Memory B cell (primary cell): ENCODE results near the gene RCOR1.

Source experiments
- ATAC-seq: fragments of 150-1000 bp; cut with Tn5 transposase; 2 replicates; pipeline ENCODE4 v1.10.0; 2021; ENCODE audit warnings: low read depth, mild to moderate bottlenecking, moderate library complexity
- DNase-seq, 2 donors: peaks; one replicate each; pipeline ENCODE4 v3.0.0; 2022; ENCODE audit warnings: low spot score in 2 of 2
- H3K27ac Mint-ChIP-seq: one replicate; pipeline ENCODE4 v1.8.0; 2022; ENCODE audit warnings: mild to moderate bottlenecking, moderate library complexity, mixed read lengths
- H3K27me3 Mint-ChIP-seq: one replicate; pipeline ENCODE4 v1.8.0; 2022; ENCODE audit warnings: mixed read lengths
- H3K36me3 Mint-ChIP-seq: one replicate; pipeline ENCODE4 v1.8.0; 2022; ENCODE audit warnings: mild to moderate bottlenecking, mixed read lengths
- H3K4me1 Mint-ChIP-seq: one replicate; pipeline ENCODE4 v1.8.0; 2022; ENCODE audit warnings: mixed read lengths
- H3K4me3 Mint-ChIP-seq: one replicate; pipeline ENCODE4 v1.8.0; 2022; ENCODE audit warnings: mild to moderate bottlenecking, moderate library complexity, mixed read lengths
- H3K9me3 Mint-ChIP-seq: one replicate; pipeline ENCODE4 v1.8.0; 2022; ENCODE audit warnings: mixed read lengths

The RCOR1 gene

GRCh38 chr14:102696856-102697495 lies 104.5 kb downstream of the RCOR1 start:
- no peaks in the 10 kb centered on the region for H3K27me3 Mint-ChIP-seq
- H3K36me3 Mint-ChIP-seq, result peaks cover 2% of the 10 kb centered on the region
- no peak overlapping the region for H3K27ac Mint-ChIP-seq
- ATAC-seq (no peak), DNase-seq (no peak)
- peaks cover 24% of the 10 kb centered on the region for H3K4me1 Mint-ChIP-seq
- H3K4me3 Mint-ChIP-seq, result no peak overlapping the region
- no peaks in the 10 kb centered on the region for H3K9me3 Mint-ChIP-seq

- Mint-ChIP-seq H3K27me3 (no peaks in the 10 kb centered on the region), H3K4me1 (peaks cover 24% of the 10 kb centered on the region), H3K27ac (no peak overlapping the region), H3K9me3 (no peaks in the 10 kb centered on the region), H3K4me3 (no peak overlapping the region), H3K36me3 (peaks cover 2% of the 10 kb centered on the region)
- DNase-seq (no peak), ATAC-seq (no peak)
Measured at GRCh38 chr14:102697501-102697900, 105.1 kb downstream of the RCOR1 start.

GRCh38 chr14:102699416-102700110 lies 107.1 kb downstream of the RCOR1 start:
- ATAC-seq (no peak), DNase-seq (no peak)
- Mint-ChIP-seq H3K4me1 (peaks cover 18% of the 10 kb centered on the region), H3K27me3 (no peaks in the 10 kb centered on the region), H3K4me3 (no peak overlapping the region), H3K36me3 (peaks cover 8% of the 10 kb centered on the region), H3K27ac (no peak overlapping the region), H3K9me3 (peaks cover 3% of the 10 kb centered on the region)

DNA sequence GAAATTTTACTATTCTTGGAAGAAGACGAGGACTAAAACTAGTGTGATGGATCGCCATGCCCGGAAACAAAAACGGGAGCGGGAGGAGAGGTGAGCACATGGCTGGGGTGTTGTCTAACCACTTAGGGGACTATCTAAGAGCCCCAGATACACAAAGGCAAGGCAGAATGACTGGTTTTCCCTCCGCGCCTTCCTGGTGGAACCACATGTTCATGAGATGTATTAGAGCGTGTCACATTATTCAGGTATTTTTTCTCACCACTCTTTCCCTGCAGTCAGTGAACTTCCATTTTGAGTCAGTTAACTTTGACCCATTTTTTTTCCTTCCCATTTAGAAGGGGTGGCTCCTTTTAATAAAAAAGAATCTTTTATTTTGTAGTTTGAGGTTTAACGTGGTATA lies 116.0 kb downstream of the RCOR1 start:
- Mint-ChIP-seq H3K27ac (peak overlapping the region; percentile 86), H3K36me3 (peaks cover 13% of the 10 kb centered on the region), H3K9me3 (no peaks in the 10 kb centered on the region), H3K4me3 (no peak overlapping the region), H3K4me1 (peaks cover 3% of the 10 kb centered on the region), H3K27me3 (no peaks in the 10 kb centered on the region)
- DNase-seq (no peak), ATAC-seq (no peak)

DNA sequence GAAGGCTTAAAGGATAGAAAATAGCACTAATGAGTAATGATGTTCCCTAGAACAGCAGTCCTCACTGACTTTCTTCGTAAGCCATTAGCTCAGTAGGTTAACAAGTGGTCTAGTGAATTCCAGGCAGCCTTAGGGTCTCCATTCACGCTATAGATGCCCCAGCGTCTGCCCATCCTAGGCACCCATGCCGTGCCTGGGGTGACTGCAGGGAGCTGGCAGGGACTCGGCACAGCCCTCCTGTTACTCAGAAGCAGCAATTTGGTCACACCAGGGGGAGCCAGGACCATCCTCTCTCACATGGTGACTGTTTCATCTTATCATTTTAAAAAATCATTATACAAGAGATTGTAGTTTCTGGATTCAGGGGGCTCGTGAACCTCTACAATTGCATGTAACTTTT lies 118.8 kb downstream of the RCOR1 start:
- H3K36me3 Mint-ChIP-seq, result peaks cover 22% of the 10 kb centered on the region
- no peak overlapping the region for H3K27ac Mint-ChIP-seq
- DNase-seq (no peak), ATAC-seq (no peak)
- no peak overlapping the region for H3K4me3 Mint-ChIP-seq
- no peaks in the 10 kb centered on the region for H3K27me3 Mint-ChIP-seq
- no peaks in the 10 kb centered on the region for H3K9me3 Mint-ChIP-seq
- H3K4me1 Mint-ChIP-seq, result peaks cover 3% of the 10 kb centered on the region

DNA sequence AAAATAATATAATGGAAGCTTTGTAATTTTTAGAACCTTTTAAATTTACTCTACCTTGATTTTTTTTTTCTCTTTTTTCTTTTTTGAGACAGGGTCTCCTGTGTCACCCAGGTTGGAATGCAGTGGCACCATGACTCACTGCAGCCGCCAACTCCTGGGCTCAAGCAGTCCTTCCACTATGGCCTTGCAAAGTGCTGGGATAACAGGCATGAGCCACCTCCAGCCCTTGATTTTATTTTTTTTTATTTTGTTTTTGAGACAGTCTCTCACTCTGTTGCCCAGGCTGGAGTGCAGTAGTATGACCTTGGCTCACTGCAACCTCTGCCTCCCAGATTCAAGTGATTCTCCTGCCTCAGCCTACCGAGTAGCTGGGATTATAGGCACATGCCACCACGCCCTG lies 119.5 kb downstream of the RCOR1 start:
- Mint-ChIP-seq H3K27ac (no peak overlapping the region), H3K36me3 (peaks cover 24% of the 10 kb centered on the region), H3K4me1 (peaks cover 3% of the 10 kb centered on the region), H3K4me3 (no peak overlapping the region), H3K27me3 (no peaks in the 10 kb centered on the region), H3K9me3 (no peaks in the 10 kb centered on the region)
- DNase-seq, result no peak
- ATAC-seq, result no peak

DNA sequence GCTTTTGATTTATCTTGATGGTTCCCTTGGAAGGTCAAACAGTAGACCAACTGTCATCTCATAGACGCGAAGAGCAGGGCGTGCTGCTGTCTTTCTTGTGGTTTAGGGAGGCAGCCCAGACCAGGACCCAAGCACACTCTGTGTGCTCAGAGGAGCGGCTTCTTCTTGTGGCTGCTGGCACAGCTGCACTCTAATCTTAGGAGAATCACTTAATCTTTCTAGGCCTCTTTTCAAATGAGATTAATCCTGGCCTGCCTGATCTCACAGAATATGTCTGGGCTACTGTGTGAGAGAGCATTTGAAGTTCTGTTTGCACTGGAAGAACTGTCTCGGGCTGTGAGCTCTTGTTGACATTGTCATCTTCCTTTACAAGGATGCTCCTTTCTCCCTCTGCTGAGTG lies 124.8 kb downstream of the RCOR1 start:
- H3K36me3 Mint-ChIP-seq, result peaks cover 39% of the 10 kb centered on the region
- no peaks in the 10 kb centered on the region for H3K9me3 Mint-ChIP-seq
- no peak overlapping the region for H3K27ac Mint-ChIP-seq
- no peaks in the 10 kb centered on the region for H3K27me3 Mint-ChIP-seq
- ATAC-seq (no peak), DNase-seq (no peak)
- H3K4me1 Mint-ChIP-seq, result no peaks in the 10 kb centered on the region
- no peak overlapping the region for H3K4me3 Mint-ChIP-seq

DNA sequence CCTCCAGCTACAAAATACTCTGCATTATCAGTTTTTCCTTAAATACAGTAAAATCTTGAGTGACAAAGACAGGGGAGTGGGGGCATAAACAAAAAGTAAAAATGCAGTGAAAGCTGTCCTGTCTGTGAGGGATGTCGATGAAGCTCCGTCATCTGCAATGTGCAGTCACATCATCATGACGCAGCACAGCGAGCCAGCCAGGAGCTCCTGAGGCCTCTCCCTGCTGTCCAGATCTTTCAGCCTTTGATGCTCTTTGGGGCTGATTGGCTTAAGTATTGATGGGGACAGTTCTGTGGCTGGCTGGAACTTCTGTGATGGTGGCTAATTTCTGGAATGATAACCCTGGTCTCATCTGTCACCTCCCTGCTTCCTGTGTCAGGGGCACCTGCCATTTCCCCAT lies 130.2 kb downstream of the RCOR1 start:
- peaks cover 46% of the 10 kb centered on the region for H3K36me3 Mint-ChIP-seq
- DNase-seq, result no peak

GRCh38 chr14:102723650-102724049 lies 131.2 kb downstream of the RCOR1 start:
- Mint-ChIP-seq H3K27me3 (no peaks in the 10 kb centered on the region), H3K4me3 (no peak overlapping the region), H3K36me3 (peaks cover 45% of the 10 kb centered on the region), H3K9me3 (no peaks in the 10 kb centered on the region), H3K4me1 (no peaks in the 10 kb centered on the region), H3K27ac (peak overlapping the region; percentile 25)
- DNase-seq (no peak), ATAC-seq (no peak)

More for the DNA sequence above, 130.2 kb downstream of the RCOR1 start:
- no peak overlapping the region for H3K4me3 Mint-ChIP-seq
- no peak for ATAC-seq
- H3K4me1 Mint-ChIP-seq, result no peaks in the 10 kb centered on the region
- H3K27me3 Mint-ChIP-seq, result no peaks in the 10 kb centered on the region
- no peak overlapping the region for H3K27ac Mint-ChIP-seq
- no peaks in the 10 kb centered on the region for H3K9me3 Mint-ChIP-seq

DNA sequence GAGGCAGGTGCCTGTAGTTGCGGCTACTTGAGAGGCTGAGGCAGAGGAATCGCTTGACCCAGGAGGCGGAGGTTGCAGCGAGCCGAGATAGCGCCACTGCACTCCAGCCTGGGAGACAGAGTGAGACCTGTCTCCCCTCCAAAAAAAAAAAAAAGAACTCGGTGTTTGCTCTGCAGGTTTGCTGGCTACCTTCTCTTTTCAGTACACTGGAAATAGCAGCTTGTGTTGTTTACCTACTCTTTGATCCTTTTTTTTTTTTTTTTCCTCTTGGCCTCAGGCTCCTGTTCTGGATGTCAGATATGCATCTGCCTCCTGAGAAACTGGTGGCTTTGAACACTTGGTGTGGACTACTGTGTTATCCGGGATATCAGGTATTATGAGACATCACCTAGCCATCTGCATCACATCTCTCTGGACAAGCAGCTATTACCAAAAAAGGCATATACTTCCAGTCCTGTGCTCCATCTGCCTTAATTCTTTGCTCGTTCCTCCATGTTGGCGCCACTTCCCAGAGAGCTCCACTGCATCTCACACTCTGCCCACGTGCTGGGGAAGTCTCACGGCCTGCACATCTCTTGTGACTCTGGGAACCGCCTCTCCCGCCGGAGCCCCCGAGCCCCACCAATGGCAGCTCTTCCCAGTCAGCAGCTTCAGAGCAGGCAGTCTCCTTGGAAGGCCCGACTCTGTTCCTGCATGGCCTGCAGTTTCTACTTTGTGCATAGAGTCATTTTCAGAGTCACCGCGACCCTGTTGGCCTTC lies 133.9 kb downstream of the RCOR1 start:
- Mint-ChIP-seq H3K9me3 (no peaks in the 10 kb centered on the region), H3K4me1 (no peaks in the 10 kb centered on the region), H3K27me3 (no peaks in the 10 kb centered on the region), H3K36me3 (peaks cover 45% of the 10 kb centered on the region), H3K27ac (peak overlapping the region; percentile 55), H3K4me3 (no peak overlapping the region)
- ATAC-seq, result no peak
- no peak for DNase-seq

GRCh38 chr14:102727336-102728095 lies 135.1 kb downstream of the RCOR1 start:
- peaks cover 42% of the 10 kb centered on the region for H3K36me3 Mint-ChIP-seq
- no peaks in the 10 kb centered on the region for H3K9me3 Mint-ChIP-seq
- H3K4me3 Mint-ChIP-seq, result no peak overlapping the region
- no peak for DNase-seq
- H3K27ac Mint-ChIP-seq, result no peak overlapping the region
- no peaks in the 10 kb centered on the region for H3K4me1 Mint-ChIP-seq
- no peak for ATAC-seq
- no peaks in the 10 kb centered on the region for H3K27me3 Mint-ChIP-seq

DNA sequence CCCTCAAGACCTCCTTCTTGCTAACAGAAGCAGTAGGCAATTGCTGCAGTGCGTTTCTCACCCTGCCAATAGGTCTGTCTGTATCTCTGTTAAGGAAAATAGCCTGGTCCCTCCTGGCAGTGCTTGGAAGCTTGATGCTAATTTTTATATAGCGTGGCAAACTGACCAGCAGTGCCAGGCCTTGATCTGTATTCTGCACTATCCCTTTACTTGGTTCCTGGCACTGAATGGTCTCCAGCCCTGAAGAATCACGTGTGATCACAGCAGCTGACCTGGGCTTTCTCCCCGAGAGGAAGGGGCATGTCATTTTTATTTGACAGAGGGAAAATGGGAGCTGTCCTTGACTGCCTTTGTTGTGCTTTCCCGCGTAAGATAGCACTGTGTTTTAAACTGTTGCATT lies 136.1 kb downstream of the RCOR1 start:
- DNase-seq (no peak), ATAC-seq (no peak)
- Mint-ChIP-seq H3K4me1 (no peaks in the 10 kb centered on the region), H3K27me3 (no peaks in the 10 kb centered on the region), H3K36me3 (peaks cover 45% of the 10 kb centered on the region), H3K4me3 (no peak overlapping the region), H3K27ac (no peak overlapping the region), H3K9me3 (no peaks in the 10 kb centered on the region)

GRCh38 chr14:102729268-102729667 lies 136.8 kb downstream of the RCOR1 start:
- no peak for DNase-seq
- ATAC-seq, result no peak
- H3K36me3 Mint-ChIP-seq, result peaks cover 41% of the 10 kb centered on the region
- H3K27me3 Mint-ChIP-seq, result no peaks in the 10 kb centered on the region
- no peaks in the 10 kb centered on the region for H3K4me1 Mint-ChIP-seq
- no peak overlapping the region for H3K4me3 Mint-ChIP-seq
- no peaks in the 10 kb centered on the region for H3K9me3 Mint-ChIP-seq
- no peak overlapping the region for H3K27ac Mint-ChIP-seq

DNA sequence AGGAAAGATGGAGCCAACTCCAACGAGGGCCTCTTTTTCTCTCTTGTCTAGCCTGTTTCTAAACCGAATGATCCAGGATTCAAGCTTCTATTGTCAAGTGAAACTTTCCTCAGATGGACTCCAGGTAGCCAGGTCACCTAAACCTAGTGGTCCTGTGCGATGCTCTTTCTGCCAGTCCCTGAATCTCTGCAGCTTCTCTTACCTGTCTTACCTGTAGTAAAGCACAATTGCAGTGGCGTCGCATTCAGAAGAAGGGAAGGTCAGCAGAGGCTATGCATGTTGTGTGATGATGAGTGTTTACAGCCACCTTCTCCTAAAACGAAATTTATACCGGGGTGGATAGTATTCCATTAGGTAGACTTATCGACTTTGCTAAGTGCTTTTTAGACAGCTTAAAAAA lies 137.4 kb downstream of the RCOR1 start:
- no peak for ATAC-seq
- Mint-ChIP-seq H3K36me3 (peaks cover 41% of the 10 kb centered on the region), H3K9me3 (no peaks in the 10 kb centered on the region), H3K27ac (no peak overlapping the region), H3K4me3 (no peak overlapping the region), H3K27me3 (no peaks in the 10 kb centered on the region), H3K4me1 (no peaks in the 10 kb centered on the region)
- no peak for DNase-seq
